HG02623 (cell line): ENCODE results near the gene ALOX12B.

ENCODE experiments used
- ATAC-seq: cut with Tn5 transposase; IDR thresholded peaks from one replicate; pipeline ENCODE4 v1.9.1; 2021; ENCODE audit warnings: moderate library complexity; ENCODE audit not compliant: unreplicated experiment

ALOX12B gene

DNA sequence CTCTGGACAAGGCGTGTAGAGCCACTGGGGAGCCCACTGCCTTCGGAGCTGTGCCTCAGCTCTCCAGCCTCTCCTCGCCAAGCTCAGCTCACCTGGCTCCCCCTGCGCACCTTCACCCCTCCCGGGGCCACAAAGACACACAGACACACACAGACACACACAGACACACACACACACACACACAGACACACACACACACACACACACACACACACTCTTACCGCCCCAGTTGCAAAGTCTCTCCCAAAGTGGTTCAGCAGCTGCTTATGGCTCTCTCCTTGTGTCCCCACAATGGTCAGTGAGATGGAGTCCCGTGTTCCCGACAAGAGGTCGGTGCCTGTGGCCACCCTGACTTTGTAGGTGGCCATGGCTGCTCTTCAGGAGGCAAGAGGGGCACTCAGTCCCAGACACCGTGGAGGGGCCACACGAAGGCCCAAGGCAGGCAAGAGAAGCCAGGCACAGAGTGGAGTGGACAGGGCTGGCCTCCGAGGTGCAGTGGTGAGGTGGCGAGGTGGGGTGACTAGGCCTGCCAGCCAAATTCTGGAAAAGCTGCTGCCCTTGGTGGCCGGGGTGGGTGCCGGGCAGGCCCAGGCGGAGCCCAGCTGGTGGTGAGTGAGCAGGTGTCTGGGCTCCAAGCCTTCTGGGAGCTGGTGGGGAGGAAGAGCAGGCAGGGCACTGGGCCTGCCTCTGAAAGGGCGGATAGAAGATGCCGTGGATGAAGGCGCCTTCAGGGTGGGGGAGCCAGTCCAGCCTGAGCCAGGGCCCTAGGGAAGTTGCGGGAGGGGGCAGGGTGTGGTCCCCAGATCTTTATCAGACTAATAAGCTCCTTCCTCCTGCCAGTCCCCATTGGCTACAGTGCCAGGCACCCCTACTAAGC lies at the start of gene ALOX12B:
Gene ALOX12B, minus strand, starts transcription at position 642 of the 877 bp plus-strand sequence. Its CDS starts 274 bp downstream, at position 368.
- no peak for ATAC-seq

DNA sequence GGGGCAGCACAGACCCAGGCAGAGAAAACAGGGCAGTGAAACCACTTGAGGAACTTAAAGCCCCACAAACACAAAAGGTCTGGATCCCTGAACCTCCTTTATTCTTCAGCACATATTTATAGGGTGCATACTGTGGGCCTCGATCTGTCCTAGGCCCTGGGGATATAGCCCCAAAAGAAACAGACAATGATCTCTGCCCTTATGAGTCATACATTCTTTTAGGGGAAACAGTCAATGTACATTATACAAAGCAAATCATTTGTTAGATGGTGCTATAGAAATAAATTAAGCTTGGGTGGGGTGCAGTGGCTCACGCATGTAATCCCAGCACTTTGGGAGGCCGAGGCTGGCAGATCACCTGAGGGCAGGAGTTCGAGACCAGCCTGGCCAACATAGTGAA lies 46.4 kb upstream of the ALOX12B start:
- no peak for ATAC-seq

GRCh38 chr17:8133399-8133798 lies 45.9 kb upstream of the ALOX12B start:
- ATAC-seq = no peak

DNA sequence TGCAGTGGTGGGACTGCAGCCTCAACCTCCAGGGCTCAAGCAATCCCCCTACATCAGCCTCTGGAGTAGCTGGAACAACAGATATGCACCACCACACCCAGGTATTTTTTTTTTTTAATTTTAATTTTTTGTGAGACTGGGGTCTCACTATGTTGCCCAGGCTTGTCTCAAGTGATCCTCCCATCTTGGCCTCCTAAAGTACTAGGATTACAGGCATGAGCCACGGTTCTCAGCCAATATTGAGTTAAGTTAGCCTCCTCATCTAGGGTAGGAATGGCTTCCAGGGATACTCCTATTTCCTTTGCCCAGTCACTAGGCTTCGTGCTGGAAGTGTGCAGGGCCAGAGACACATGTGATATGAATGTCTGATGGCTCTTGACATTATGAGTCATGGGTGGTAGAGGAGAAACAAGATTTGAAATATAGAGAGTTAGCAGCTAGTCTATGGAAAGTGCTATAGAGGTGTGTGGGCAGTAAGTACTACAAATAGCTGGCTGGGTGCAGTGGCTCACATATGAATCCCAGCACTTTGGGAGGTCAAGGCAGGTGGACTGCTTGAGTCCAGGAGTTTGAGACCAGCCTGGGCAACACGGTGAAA lies 44.4 kb upstream of the ALOX12B start:
- no peak for ATAC-seq

DNA sequence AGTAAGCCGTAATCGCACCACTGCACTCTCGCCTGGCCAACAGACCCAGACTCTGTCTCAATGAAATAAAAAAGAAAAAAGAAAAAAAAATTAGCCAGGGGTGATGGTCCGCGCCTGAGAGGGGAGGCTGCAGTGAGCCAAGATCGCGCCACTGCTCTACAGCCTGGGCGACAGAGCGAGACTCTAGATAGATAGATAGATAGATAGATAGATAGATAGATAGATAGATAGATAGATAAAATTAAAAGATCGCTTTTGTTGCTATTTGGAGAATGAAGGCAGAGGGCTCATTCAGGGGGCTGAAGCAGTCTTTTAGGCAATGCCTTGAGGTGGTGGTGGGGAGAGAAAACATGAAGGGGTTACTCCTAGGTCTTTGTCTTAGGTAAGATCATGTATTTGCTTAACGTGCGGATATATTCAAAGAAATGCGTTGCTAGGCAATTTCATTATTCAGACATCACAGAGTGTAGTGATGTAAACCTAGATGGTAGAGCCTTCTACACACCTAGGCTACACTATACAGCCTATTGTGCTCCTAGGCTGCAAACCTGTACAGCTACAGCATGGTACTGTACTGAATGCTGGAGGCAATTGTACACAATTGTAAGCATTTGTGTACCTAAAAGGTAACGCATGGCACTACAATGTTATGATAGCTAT lies 40.7 kb upstream of the ALOX12B start:
- ATAC-seq = no peak

DNA sequence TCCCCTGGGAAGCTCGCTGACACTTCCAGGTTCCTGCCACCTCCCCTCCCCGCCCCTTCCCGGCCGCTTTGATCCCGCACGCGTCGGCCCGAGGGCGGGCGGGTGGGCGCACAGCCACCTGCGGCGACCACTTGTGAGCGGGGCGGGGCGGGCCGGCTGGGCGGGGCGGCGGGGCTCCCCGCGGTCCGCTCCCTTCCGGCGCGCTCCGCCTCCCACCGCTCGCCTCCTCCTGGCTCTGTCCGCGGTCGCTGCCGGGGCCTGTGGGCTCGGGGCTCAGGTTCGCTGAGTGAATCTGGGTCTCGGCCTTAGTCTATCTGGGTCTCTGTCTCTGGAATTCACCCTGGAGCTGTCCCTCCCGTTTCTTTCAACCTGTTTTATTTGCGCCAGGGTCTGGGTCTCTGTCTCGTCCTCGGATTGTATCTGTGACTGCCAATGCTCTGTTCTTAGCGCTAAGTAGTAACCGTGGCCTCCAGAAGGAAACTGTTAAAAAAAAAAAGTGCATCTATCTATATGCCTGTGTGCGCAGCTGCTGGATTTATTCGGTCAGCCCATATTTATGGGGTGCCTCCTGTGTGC lies 39.1 kb upstream of the ALOX12B start:
- ATAC-seq = no peak

GRCh38 chr17:8125947-8126490 lies 38.5 kb upstream of the ALOX12B start:
- ATAC-seq = no peak

- ATAC-seq = no peak
These were observed 37.8 kb upstream of the ALOX12B start for GRCh38 chr17:8125154-8125946.

GRCh38 chr17:8124350-8125153 lies 37.0 kb upstream of the ALOX12B start:
- no peak for ATAC-seq

GRCh38 chr17:8123695-8124349 lies 36.3 kb upstream of the ALOX12B start, which contains the start of gene HES7:
Gene HES7 (minus strand): TSS chr17:8124106. CDS start chr17:8124084, 22 bp downstream.
- ATAC-seq = no peak

DNA sequence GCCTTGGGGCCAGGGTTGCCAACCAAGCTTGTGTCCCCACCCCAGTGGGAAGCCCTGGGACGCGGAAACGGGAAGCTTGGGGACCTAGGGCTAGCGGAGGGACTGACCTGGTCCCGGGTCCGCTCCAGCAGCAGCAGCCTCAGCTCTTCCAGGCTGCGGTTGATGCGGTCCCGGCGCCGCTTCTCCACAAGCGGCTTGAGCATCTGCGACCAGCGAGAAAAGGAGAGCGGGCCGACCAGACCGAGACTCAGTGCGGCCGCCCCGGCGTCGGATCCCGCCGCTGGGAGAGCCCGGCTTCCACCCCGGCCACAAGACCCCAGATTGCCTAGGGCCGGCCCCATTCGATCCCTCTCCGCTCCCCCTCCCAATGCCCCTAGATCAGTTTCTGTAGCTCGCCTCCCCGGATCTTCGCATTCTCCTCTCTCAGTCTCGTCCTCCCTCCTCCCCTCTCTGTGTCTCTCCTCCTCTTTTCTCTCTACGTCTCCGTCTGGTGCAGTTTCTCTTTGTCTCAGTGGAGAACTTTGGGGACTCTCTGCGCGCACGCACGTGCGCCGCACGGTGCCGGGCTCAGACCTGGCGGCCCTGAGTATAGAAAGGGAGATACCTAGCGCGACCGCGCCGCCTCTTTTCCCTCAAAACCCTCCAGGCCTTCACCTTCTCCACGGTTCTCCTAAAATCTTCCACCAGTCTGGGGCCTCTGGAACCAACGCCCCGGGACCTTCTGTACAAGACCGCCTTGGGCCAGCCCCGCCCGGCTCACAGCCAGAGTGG lies 35.6 kb upstream of the ALOX12B start:
- no peak for ATAC-seq

GRCh38 chr17:8122422-8122923 lies 35.0 kb upstream of the ALOX12B start:
- ATAC-seq = no peak

DNA sequence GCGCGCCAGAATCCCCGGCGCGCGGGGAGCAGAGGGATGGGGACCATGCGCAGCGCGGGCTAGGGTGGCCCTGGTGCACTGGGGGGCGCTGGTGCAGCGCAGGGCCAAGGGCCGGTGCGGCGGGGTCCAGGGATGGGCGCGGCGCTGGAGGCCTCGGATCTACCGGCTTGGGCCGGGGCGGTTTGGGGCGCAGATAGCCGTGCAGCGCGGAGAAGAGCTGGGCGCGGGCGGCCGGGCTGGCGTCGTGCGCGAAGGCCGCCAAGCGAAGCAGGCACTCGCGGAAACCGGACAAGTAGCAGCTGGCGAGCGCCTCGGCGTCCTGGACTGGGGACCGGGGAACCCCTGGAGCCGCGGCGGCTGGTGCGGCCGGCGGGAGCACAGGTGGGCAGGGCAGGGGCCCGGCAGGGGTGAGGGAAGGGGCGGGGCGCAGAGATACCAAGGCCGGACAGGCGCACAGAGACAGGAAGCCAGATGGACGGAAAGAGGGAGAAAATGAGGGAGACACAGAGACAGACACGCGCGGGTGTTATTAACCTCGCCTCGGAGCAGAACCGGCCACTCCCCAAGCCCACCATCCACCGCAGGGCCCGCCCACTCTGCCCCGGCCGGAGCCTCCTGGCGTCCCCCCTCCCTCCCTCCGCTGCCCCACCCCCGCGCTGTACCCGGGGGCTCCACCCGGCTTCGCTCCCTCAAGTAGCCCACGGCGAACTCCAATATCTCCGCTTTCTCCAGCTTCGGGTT lies 34.3 kb upstream of the ALOX12B start:
- ATAC-seq = no peak

DNA sequence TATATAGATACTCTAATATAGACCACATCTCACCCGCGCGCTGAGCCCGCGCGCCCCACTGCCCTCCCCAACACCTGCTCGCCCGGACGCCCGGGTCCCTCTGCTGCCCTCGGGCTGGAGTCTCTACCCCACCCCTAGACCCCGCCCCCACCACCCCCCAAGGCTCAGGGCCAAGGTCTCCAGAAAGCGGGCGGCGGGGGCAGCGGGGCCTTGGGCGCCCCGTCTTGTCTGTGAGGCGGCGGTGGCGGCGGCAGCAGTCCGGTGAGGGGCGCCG lies 33.8 kb upstream of the ALOX12B start:
- no peak for ATAC-seq

GRCh38 chr17:8120520-8121406 lies 33.2 kb upstream of the ALOX12B start:
- no peak for ATAC-seq
